ENCODE results near the gene TBRG4.
A peak's percentile ranks its signal among the peaks of the same experiment; 100 is the strongest.

The TBRG4 gene

GRCh38 chr7:45072131-45073030 is 39.1 kb downstream of the TBRG4 start:
- Histone ChIP-seq H4K8ac (ENCODE audit: low read depth, low read length) (no peak overlapping the region), H3K27ac (ENCODE audit: low read depth, low read length) (no peak overlapping the region), H3K23ac (ENCODE audit: low read length) (no peak overlapping the region), H4K5ac (ENCODE audit: low read length) (no peak overlapping the region), H3K79me2 (ENCODE audit: control insufficient read depth, insufficient read depth, low read length) (no peaks in the 10 kb centered on the region), H2BK5ac (ENCODE audit: low read length) (no peak overlapping the region), H3K27me3 (ENCODE audit: insufficient read depth, low read length, poor library complexity) (no peaks in the 10 kb centered on the region), H2AK5ac (ENCODE audit: low read length) (no peak overlapping the region), H3K36me3 (ENCODE audit: control insufficient read depth, insufficient read depth, low read length) (peaks cover 3% of the 10 kb centered on the region), H3K4ac (ENCODE audit: low read depth, low read length) (no peak overlapping the region), H3K4me1 (ENCODE audit: control insufficient read depth, low read depth, low read length) (no peaks in the 10 kb centered on the region), H2BK120ac (ENCODE audit: low read depth, low read length) (no peak overlapping the region), H2BK15ac (replicated peaks; ENCODE audit: low read depth) (no peak overlapping the region), H3K4me2 (ENCODE audit: low read length) (no peak overlapping the region), H3K18ac (ENCODE audit: low read length) (no peak overlapping the region), H3K79me1 (ENCODE audit: low read length) (no peaks in the 10 kb centered on the region), H3K56ac (ENCODE audit: low read length) (peak overlapping the region; percentile 56), H3K9ac (ENCODE audit: low read length) (peak overlapping the region; percentile 24), H3K4me3 (ENCODE audit: low read length) (no peak overlapping the region)
- no CpG with 5 or more reads among the region's 13 CpGs for WGBS (ENCODE audit: extremely low coverage, insufficient coverage, low lambda C conversion rate)
- peak; percentile 37 for DNase-seq

- no peaks in the 10 kb centered on the region for H3K4me1 ChIP-seq (ENCODE audit: control insufficient read depth, low read depth, low read length)
- DNase-seq, result no peak
- no peak overlapping the region for H3K18ac ChIP-seq (ENCODE audit: low read length)
- H4K8ac ChIP-seq (ENCODE audit: low read depth, low read length), result no peak overlapping the region
- no peak overlapping the region for H3K56ac ChIP-seq (ENCODE audit: low read length)
- WGBS (ENCODE audit: extremely low coverage, insufficient coverage, low lambda C conversion rate), result no CpG with 5 or more reads among the region's 3 CpGs
- no peaks in the 10 kb centered on the region for H3K79me2 ChIP-seq (ENCODE audit: control insufficient read depth, insufficient read depth, low read length)
- no peak overlapping the region for H3K27ac ChIP-seq (ENCODE audit: low read depth, low read length)
- no peak overlapping the region for H3K4ac ChIP-seq (ENCODE audit: low read depth, low read length)
- no peak overlapping the region for H3K23ac ChIP-seq (ENCODE audit: low read length)
- H2BK5ac ChIP-seq (ENCODE audit: low read length), result no peak overlapping the region
- H2BK15ac ChIP-seq (replicated peaks; ENCODE audit: low read depth), result no peak overlapping the region
- H3K9ac ChIP-seq (ENCODE audit: low read length), result no peak overlapping the region
- H3K27me3 ChIP-seq (ENCODE audit: insufficient read depth, low read length, poor library complexity), result no peaks in the 10 kb centered on the region
- H2BK120ac ChIP-seq (ENCODE audit: low read depth, low read length), result no peak overlapping the region
- no peak overlapping the region for H3K4me3 ChIP-seq (ENCODE audit: low read length)
- no peak overlapping the region for H2AK5ac ChIP-seq (ENCODE audit: low read length)
- no peak overlapping the region for H3K4me2 ChIP-seq (ENCODE audit: low read length)
- H3K36me3 ChIP-seq (ENCODE audit: control insufficient read depth, insufficient read depth, low read length), result peaks cover 3% of the 10 kb centered on the region
- H4K5ac ChIP-seq (ENCODE audit: low read length), result no peak overlapping the region
- no peaks in the 10 kb centered on the region for H3K79me1 ChIP-seq (ENCODE audit: low read length)
These were observed 40.0 kb downstream of the TBRG4 start for GRCh38 chr7:45071528-45071927.

GRCh38 chr7:45070254-45070642 is 41.2 kb downstream of the TBRG4 start:
- no peaks in the 10 kb centered on the region for H3K27me3 ChIP-seq (ENCODE audit: insufficient read depth, low read length, poor library complexity)
- H3K4me2 ChIP-seq (ENCODE audit: low read length), result no peak overlapping the region
- no peak overlapping the region for H3K18ac ChIP-seq (ENCODE audit: low read length)
- WGBS (ENCODE audit: extremely low coverage, insufficient coverage, low lambda C conversion rate), result no CpG with 5 or more reads among the region's 1 CpG
- H2BK5ac ChIP-seq (ENCODE audit: low read length), result no peak overlapping the region
- H3K4me3 ChIP-seq (ENCODE audit: low read length), result no peak overlapping the region
- H3K27ac ChIP-seq (ENCODE audit: low read depth, low read length), result no peak overlapping the region
- H4K5ac ChIP-seq (ENCODE audit: low read length), result no peak overlapping the region
- H2AK5ac ChIP-seq (ENCODE audit: low read length), result no peak overlapping the region
- H2BK15ac ChIP-seq (replicated peaks; ENCODE audit: low read depth), result no peak overlapping the region
- no peak overlapping the region for H3K9ac ChIP-seq (ENCODE audit: low read length)
- H3K23ac ChIP-seq (ENCODE audit: low read length), result no peak overlapping the region
- no peak overlapping the region for H3K4ac ChIP-seq (ENCODE audit: low read depth, low read length)
- H2BK120ac ChIP-seq (ENCODE audit: low read depth, low read length), result no peak overlapping the region
- no peak overlapping the region for H3K56ac ChIP-seq (ENCODE audit: low read length)
- DNase-seq, result no peak
- H3K79me2 ChIP-seq (ENCODE audit: control insufficient read depth, insufficient read depth, low read length), result no peaks in the 10 kb centered on the region
- H4K8ac ChIP-seq (ENCODE audit: low read depth, low read length), result no peak overlapping the region
- no peaks in the 10 kb centered on the region for H3K79me1 ChIP-seq (ENCODE audit: low read length)
- peaks cover 3% of the 10 kb centered on the region for H3K36me3 ChIP-seq (ENCODE audit: control insufficient read depth, insufficient read depth, low read length)
- no peaks in the 10 kb centered on the region for H3K4me1 ChIP-seq (ENCODE audit: control insufficient read depth, low read depth, low read length)

- H4K8ac ChIP-seq (ENCODE audit: low read depth, low read length), result no peak overlapping the region
- no peak overlapping the region for H3K9ac ChIP-seq (ENCODE audit: low read length)
- no CpG with 5 or more reads among the region's 15 CpGs for WGBS (ENCODE audit: extremely low coverage, insufficient coverage, low lambda C conversion rate)
- no peaks in the 10 kb centered on the region for H3K27me3 ChIP-seq (ENCODE audit: insufficient read depth, low read length, poor library complexity)
- no peaks in the 10 kb centered on the region for H3K79me1 ChIP-seq (ENCODE audit: low read length)
- no peak overlapping the region for H2BK15ac ChIP-seq (replicated peaks; ENCODE audit: low read depth)
- H2AK5ac ChIP-seq (ENCODE audit: low read length), result no peak overlapping the region
- no peak overlapping the region for H3K56ac ChIP-seq (ENCODE audit: low read length)
- no peak overlapping the region for H3K4me3 ChIP-seq (ENCODE audit: low read length)
- no peak overlapping the region for H2BK120ac ChIP-seq (ENCODE audit: low read depth, low read length)
- peaks cover 3% of the 10 kb centered on the region for H3K36me3 ChIP-seq (ENCODE audit: control insufficient read depth, insufficient read depth, low read length)
- H3K23ac ChIP-seq (ENCODE audit: low read length), result no peak overlapping the region
- no peak overlapping the region for H3K27ac ChIP-seq (ENCODE audit: low read depth, low read length)
- no peak overlapping the region for H3K18ac ChIP-seq (ENCODE audit: low read length)
- no peak overlapping the region for H2BK5ac ChIP-seq (ENCODE audit: low read length)
- H4K5ac ChIP-seq (ENCODE audit: low read length), result no peak overlapping the region
- H3K4me2 ChIP-seq (ENCODE audit: low read length), result no peak overlapping the region
- H3K4me1 ChIP-seq (ENCODE audit: control insufficient read depth, low read depth, low read length), result no peaks in the 10 kb centered on the region
- no peak for DNase-seq
- no peak overlapping the region for H3K4ac ChIP-seq (ENCODE audit: low read depth, low read length)
- no peaks in the 10 kb centered on the region for H3K79me2 ChIP-seq (ENCODE audit: control insufficient read depth, insufficient read depth, low read length)
These were observed 41.8 kb downstream of the TBRG4 start for GRCh38 chr7:45069444-45070253.

GRCh38 chr7:45068236-45069023 is 43.1 kb downstream of the TBRG4 start:
- no peak for DNase-seq
- no peak overlapping the region for H3K4me2 ChIP-seq (ENCODE audit: low read length)
- H4K8ac ChIP-seq (ENCODE audit: low read depth, low read length), result no peak overlapping the region
- no peak overlapping the region for H3K9ac ChIP-seq (ENCODE audit: low read length)
- no peak overlapping the region for H3K18ac ChIP-seq (ENCODE audit: low read length)
- no peaks in the 10 kb centered on the region for H3K27me3 ChIP-seq (ENCODE audit: insufficient read depth, low read length, poor library complexity)
- H3K4ac ChIP-seq (ENCODE audit: low read depth, low read length), result no peak overlapping the region
- peaks cover 5% of the 10 kb centered on the region for H3K36me3 ChIP-seq (ENCODE audit: control insufficient read depth, insufficient read depth, low read length)
- H2AK5ac ChIP-seq (ENCODE audit: low read length), result no peak overlapping the region
- no peak overlapping the region for H2BK120ac ChIP-seq (ENCODE audit: low read depth, low read length)
- H2BK5ac ChIP-seq (ENCODE audit: low read length), result no peak overlapping the region
- H4K5ac ChIP-seq (ENCODE audit: low read length), result no peak overlapping the region
- H3K79me1 ChIP-seq (ENCODE audit: low read length), result no peaks in the 10 kb centered on the region
- no peak overlapping the region for H3K27ac ChIP-seq (ENCODE audit: low read depth, low read length)
- H3K79me2 ChIP-seq (ENCODE audit: control insufficient read depth, insufficient read depth, low read length), result no peaks in the 10 kb centered on the region
- H3K56ac ChIP-seq (ENCODE audit: low read length), result peak overlapping the region; percentile 15
- H3K4me1 ChIP-seq (ENCODE audit: control insufficient read depth, low read depth, low read length), result no peaks in the 10 kb centered on the region
- no peak overlapping the region for H2BK15ac ChIP-seq (replicated peaks; ENCODE audit: low read depth)
- no peak overlapping the region for H3K4me3 ChIP-seq (ENCODE audit: low read length)
- H3K23ac ChIP-seq (ENCODE audit: low read length), result no peak overlapping the region
- WGBS (ENCODE audit: extremely low coverage, insufficient coverage, low lambda C conversion rate), result no CpG with 5 or more reads among the region's 15 CpGs
